HEK293T (cell line): ENCODE data around the gene UNKL.

Experiments
- FOXM1 ChIP-seq: fragments of 450-650 bp; IDR thresholded peaks from 2 replicates; pipeline ENCODE4 v1.6.1; 2017; ENCODE audit warnings: mild to moderate bottlenecking, borderline replicate concordance
- HDGF ChIP-seq: fragments of 450-650 bp; IDR thresholded peaks from 2 replicates; pipeline ENCODE4 v1.6.1; 2017; ENCODE audit warnings: antibody characterized with exemption, borderline replicate concordance
- SUZ12 ChIP-seq: fragments of 450-650 bp; IDR thresholded peaks from 2 replicates; pipeline ENCODE4 v1.6.1; 2016; ENCODE audit warnings: mild to moderate bottlenecking

DNA sequence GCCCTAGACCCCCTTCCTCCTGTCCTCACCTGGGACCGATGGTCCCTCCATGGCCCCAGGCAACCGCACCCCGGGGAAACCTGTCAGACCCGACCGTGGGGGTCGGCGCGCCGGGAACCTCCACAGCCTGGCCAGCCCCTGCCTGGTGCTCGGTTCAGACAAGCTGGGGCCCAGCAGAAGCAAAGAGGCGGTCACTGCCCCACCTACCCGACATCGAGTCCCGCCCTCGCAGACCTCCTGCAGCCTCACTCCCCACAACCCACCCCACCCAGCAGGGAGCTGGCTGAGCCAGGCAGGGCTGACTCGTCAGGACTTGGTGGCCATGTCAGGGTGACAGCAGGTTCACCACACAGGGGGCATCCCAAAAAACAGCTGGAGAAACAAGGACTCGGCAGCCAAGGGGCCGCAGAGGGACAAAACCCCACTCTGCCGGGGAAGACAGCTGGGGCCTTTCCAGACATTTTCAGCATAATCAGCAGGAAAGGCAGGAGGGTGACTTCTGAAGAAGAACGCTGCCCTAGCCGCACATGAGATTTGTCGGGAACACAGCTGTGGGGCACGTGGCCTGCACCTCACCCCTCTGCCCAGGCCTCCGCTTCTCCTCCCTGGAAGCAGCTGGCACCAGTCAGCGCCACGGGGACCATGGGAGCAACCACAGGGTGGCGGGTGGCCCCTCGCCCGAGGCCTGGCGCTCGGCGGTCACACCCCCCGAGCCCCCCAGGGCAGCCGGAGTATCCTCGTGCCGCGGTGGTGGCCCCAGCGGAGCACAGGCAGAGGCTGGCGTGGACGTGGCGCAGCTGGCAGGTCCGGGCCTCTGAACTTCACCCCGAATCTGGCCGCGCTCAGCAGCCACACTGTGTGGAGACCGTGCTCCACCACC is 39.8 kb downstream of the UNKL start:
- TF ChIP-seq HDGF (no peak), FOXM1 (no peak), SUZ12 (no peak)
